Body of pancreas (tissue), 4 donors: ENCODE data around the gene NKAIN2. TPM values are rescaled to one million over a fixed set of nuclear protein-coding genes. Genes with fewer than 3 reads are reported as not detected.
"Not testable (repeated sequence)": the region's sequence is repeated elsewhere in the genome, so short reads cannot be mapped to it uniquely, and the experiment has no call there.

ENCODE experiments used
- ATAC-seq: fragments of 150-250 bp; one replicate; pipeline ENCODE4 v1.9.1; 2016
- DNase-seq, 4 donors: peaks; one replicate each; pipeline ENCODE4 v3.0.0-alpha.2; 2019
- H3K27ac ChIP-seq, 4 donors: fragments of 200-600 bp; sonication (generic); 1 replicate in 3 of 4; 2 replicates in 1 of 4; pipeline versions ENCODE4 v1.5.1 to v1.6.1; 2016 to 2019; ENCODE audit warnings: mild to moderate bottlenecking in 1 of 4, mixed read lengths in 1 of 4, moderate library complexity in 1 of 4
- H3K27me3 ChIP-seq, 2 donors: fragments of 200-600 bp; sonication (generic); one replicate each; pipeline ENCODE4 v1.6.0; 2016; ENCODE audit warnings: mild to moderate bottlenecking in 1 of 2
- H3K36me3 ChIP-seq, 2 donors: fragments of 200-600 bp; sonication (generic); replicated peaks in 1 of 2; 2 replicates each; pipeline ENCODE4 v1.5.1; 2016; ENCODE audit warnings: low read depth in 2 of 2; ENCODE audit not compliant: insufficient read depth in 1 of 2
- H3K4me1 ChIP-seq: fragments of 200-600 bp; sonication (generic); one replicate; pipeline ENCODE4 v1.6.0; 2016
- H3K4me3 ChIP-seq, 2 donors: fragments of 200-600 bp; sonication (generic); 1 replicate in 1 of 2; 2 replicates in 1 of 2; pipeline ENCODE4 v1.5.1; 2016 to 2019
- H3K9me3 ChIP-seq, 3 donors: fragments of 200-600 bp; sonication (generic); 1 replicate in 2 of 3; 2 replicates in 1 of 3; pipeline ENCODE4 v1.5.1; 2016
- CTCF ChIP-seq, 7 experiments: fragments of 450-650 bp in 4 of 7; fragments of 200-600 bp in 3 of 7; sonication (generic) in 3 of 7; IDR thresholded peaks; one replicate each; pipeline ENCODE4 v1.5.1; 2016 to 2019; ENCODE audit warnings: antibody characterized with exemption in 7 of 7
- POLR2A ChIP-seq, 3 donors: fragments of 450-650 bp; IDR thresholded peaks; one replicate each; pipeline ENCODE4 v1.6.1; 2016; ENCODE audit warnings: antibody characterized with exemption in 3 of 3, mild to moderate bottlenecking in 2 of 3
- WGBS, 2 donors: methylation state at CpG; one replicate each; pipeline ENCODE4 v1.1.5; 2017; 5-methylcytosine and 5-hydroxymethylcytosine counted together
- intact Hi-C: fragments of 100-400 bp; cut with DNase I; formaldehyde crosslinking; loops from one replicate; pipeline ENCODE4 v1.15.1; 2023
- total RNA-seq, 2 donors: library from RNA; depleted of rRNA; stranded (reverse); fragments of >200 nt; gene quantifications; one replicate each; pipeline ENCODE4 v1.1.0, GENCODE V29; 2016

NKAIN2 gene
- total RNA-seq, 2 donors from 2014 or later: not detected

- Histone ChIP-seq H3K9me3 (no peaks in the 10 kb centered on the region), H3K27ac (no peak overlapping the region), H3K4me1 (no peaks in the 10 kb centered on the region), H3K27me3 (no peaks in the 10 kb centered on the region), H3K4me3 (no peak overlapping the region), H3K36me3 (no peaks in the 10 kb centered on the region)
- intact Hi-C loops: no loop called here
- DNase-seq (no peak), ATAC-seq (no peak)
- TF ChIP-seq POLR2A (IDR thresholded peaks at IDR 0.05): no peak
Measured at GRCh38 chr6:124010574-124010973, 206.9 kb downstream of the NKAIN2 start.

DNA sequence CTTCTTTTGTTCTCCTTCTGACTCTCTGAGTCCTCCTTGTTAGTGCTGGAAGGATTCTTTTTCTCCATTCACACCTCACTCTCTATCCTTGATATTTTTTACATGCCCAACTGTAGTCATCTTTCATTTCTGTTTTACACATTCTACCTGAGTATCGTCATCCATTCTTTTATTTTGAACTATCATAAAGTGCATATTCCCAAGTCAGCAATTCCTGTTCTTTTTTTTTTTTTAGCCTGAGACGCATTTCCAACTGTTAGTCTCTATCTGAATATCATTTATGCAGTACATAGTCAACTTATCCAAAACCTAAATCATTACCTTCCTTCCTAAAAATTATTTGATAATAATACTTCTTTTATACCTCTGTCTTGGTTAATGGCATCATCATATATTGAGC, 207.5 kb downstream of the NKAIN2 start:
- DNase-seq (no peak), ATAC-seq (no peak)
- Histone ChIP-seq H3K27me3 (no peaks in the 10 kb centered on the region), H3K4me3 (no peak overlapping the region), H3K9me3 (no peaks in the 10 kb centered on the region), H3K36me3 (no peaks in the 10 kb centered on the region), H3K4me1 (no peaks in the 10 kb centered on the region), H3K27ac (no peak overlapping the region)
- WGBS, 2 donors: 86 to 90% methylated on average over 2 of the region's 2 CpGs
- intact Hi-C loops: no loop called here
- TF ChIP-seq POLR2A (IDR thresholded peaks at IDR 0.05) (no peak), CTCF (IDR thresholded peaks at IDR 0.05) (no peak)

GRCh38 chr6:124022051-124022450, 218.4 kb downstream of the NKAIN2 start:
- H3K27me3 ChIP-seq, H3K36me3 ChIP-seq, ATAC-seq, H3K4me3 ChIP-seq, intact Hi-C loops, H3K4me1 ChIP-seq, H3K27ac ChIP-seq, DNase-seq, H3K9me3 ChIP-seq: not testable (repeated sequence)
- 63% methylated on average over 1 of the region's 1 CpG; no CpG with 5 or more reads in 1 of the 2 donors for WGBS, 2 donors

DNA sequence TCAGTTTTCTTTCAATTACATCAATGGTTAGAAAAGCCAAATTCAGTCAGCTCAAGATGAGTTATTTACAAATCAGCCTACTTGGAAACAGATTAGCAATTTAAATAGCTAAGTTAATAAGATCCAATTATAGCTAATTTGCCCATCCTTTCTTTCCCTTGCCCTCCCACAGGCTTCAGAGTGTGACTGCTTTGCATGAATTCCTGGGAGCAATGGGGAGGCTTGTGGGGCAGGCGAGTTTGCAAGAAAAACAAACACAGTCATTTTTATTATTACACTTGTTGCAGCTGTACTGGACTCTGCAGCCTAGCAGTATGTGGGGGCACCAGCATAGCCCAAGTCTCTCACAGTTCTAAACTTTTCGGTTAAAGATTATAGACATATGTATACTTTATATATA, 219.0 kb downstream of the NKAIN2 start:
- TF ChIP-seq CTCF (IDR thresholded peaks at IDR 0.05): no peak
- Histone ChIP-seq H3K4me3 (no peak overlapping the region), H3K27ac (no peak overlapping the region), H3K9me3 (no peaks in the 10 kb centered on the region), H3K27me3 (no peaks in the 10 kb centered on the region), H3K4me1 (no peaks in the 10 kb centered on the region), H3K36me3 (no peaks in the 10 kb centered on the region)
- intact Hi-C loops: no loop called here
- DNase-seq (no peak), ATAC-seq (no peak)
- 48 to 50% methylated on average over 2 of the region's 2 CpGs for WGBS, 2 donors

DNA sequence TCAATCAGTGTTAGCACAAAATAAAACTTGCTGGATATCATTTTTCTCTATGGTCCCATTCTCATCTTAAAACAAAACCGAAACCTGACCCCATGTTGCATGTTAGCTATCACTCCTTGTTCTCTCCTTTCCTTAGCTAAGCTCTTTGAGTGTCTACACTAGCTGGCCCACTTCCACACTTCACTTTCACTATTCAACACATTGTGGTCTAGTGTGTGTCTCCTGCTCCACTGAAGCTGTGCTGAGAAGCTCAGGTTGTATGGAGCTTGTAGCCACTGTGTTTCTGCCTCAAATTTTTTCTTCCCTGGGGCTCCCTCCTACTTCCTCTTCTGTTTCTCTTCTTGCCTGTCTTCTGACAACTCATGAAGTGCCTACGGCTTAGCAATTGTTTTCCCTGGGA, 223.0 kb downstream of the NKAIN2 start:
- no peaks in the 10 kb centered on the region for H3K36me3 ChIP-seq
- intact Hi-C loops: no loop called here
- 69 to 72% methylated on average over 2 of the region's 2 CpGs for WGBS, 2 donors
- H3K4me3 ChIP-seq: no peak overlapping the region
- ATAC-seq: no peak
- TF ChIP-seq POLR2A (IDR thresholded peaks at IDR 0.05): no peak
- no peak for TF ChIP-seq CTCF (IDR thresholded peaks at IDR 0.05)
- DNase-seq: no peak
- H3K4me1 ChIP-seq: no peaks in the 10 kb centered on the region
- no peaks in the 10 kb centered on the region for H3K27me3 ChIP-seq
- no peaks in the 10 kb centered on the region for H3K9me3 ChIP-seq
- no peak overlapping the region for H3K27ac ChIP-seq

GRCh38 chr6:124027392-124027791, 223.7 kb downstream of the NKAIN2 start:
- no peak for DNase-seq
- Histone ChIP-seq H3K9me3 (no peaks in the 10 kb centered on the region), H3K27ac (no peak overlapping the region), H3K36me3 (no peaks in the 10 kb centered on the region), H3K27me3 (no peaks in the 10 kb centered on the region), H3K4me1 (no peaks in the 10 kb centered on the region), H3K4me3 (no peak overlapping the region)
- WGBS, 2 donors: 87 to 92% methylated on average over 7 of the region's 7 CpGs
- TF ChIP-seq CTCF (IDR thresholded peaks at IDR 0.05) (no peak), POLR2A (IDR thresholded peaks at IDR 0.05) (no peak)
- ATAC-seq: no peak
- intact Hi-C loops: no loop called here
